Astrocyte (in vitro differentiated cells and primary cell): ENCODE results near the gene GJA4.

Source experiments
- CTCF ChIP-seq: IDR thresholded peaks from 2 replicates; pipeline ENCODE4 v1.5.1; 2011; ENCODE audit warnings: low read depth, mild to moderate bottlenecking, inconsistent platforms, low read length, moderate library complexity; ENCODE audit not compliant: insufficient read depth
- EZH2 ChIP-seq: IDR thresholded peaks from 2 replicates; pipeline ENCODE4 v1.6.1; 2012; ENCODE audit warnings: mild to moderate bottlenecking, low read length, inconsistent platforms; ENCODE audit not compliant: insufficient read depth

DNA sequence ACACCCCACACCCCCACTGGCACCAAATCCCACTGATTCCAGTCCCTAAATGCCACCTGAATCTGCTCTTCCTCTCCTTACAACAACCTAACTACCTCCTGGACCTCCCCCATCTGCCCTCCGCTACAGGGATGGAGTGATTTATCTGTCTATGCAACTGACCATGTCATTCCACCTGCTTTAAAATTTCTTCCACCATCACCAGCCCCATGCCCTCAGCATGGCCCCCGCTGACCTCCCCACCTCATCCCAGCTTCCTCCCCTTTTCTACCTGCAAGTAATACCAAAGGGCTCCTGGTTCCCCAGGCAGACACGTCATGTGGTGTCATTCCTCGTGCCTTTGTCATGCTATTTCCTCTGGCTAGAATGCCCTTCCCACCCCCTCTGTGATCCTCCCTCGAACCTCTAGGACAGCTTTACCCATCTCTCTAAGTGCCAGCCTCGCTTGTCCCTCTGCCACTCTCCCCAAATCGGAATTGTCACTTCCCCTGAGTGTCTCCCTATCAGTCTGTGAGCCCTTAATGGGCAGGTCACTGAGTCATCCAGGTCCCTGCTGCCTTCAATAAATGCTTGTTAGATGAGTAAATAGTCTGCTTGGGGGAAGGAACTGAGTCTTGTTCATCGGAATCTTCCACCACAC is 29.5 kb upstream of the GJA4 start:
- TF ChIP-seq CTCF (no peak), EZH2 (no peak)
